Stimulated activated naive CD4-positive, alpha-beta T cell treated with Interleukin-2 at 50 U/mL for 16 hours (primary cell): ENCODE results near the gene N4BP2L1.

ENCODE experiments used
- DNase-seq: peaks from one replicate; lab custom pipeline; 2025; lab: John Stamatoyannopoulos, UW

N4BP2L1 gene

GRCh38 chr13:32427852-32428580 lies at the start of gene N4BP2L1:
Gene N4BP2L1, minus strand, starts transcription at chr13:32428130. Its CDS starts 48 bp downstream, at chr13:32428082.
- DNase-seq, result peak; percentile 85

- DNase-seq, result no peak
These were observed 49.0 kb upstream of the N4BP2L1 start for GRCh38 chr13:32476892-32477291.

- no peak for DNase-seq
These were observed 48.2 kb upstream of the N4BP2L1 start for GRCh38 chr13:32476021-32476731.

- DNase-seq, result no peak
These were observed 47.3 kb upstream of the N4BP2L1 start for GRCh38 chr13:32474999-32475792.

GRCh38 chr13:32473650-32474049 lies 45.7 kb upstream of the N4BP2L1 start:
- DNase-seq, result no peak

- DNase-seq, result no peak
These were observed 44.3 kb upstream of the N4BP2L1 start for GRCh38 chr13:32472194-32472621.

GRCh38 chr13:32471187-32471922 lies 43.4 kb upstream of the N4BP2L1 start:
- DNase-seq, result no peak

GRCh38 chr13:32468502-32469142 lies 40.7 kb upstream of the N4BP2L1 start:
- no peak for DNase-seq

- no peak for DNase-seq
These were observed 28.7 kb upstream of the N4BP2L1 start for GRCh38 chr13:32456591-32456990.

GRCh38 chr13:32455594-32455903 lies 27.6 kb upstream of the N4BP2L1 start:
- DNase-seq, result no peak

GRCh38 chr13:32454886-32455593 lies 27.1 kb upstream of the N4BP2L1 start:
- no peak for DNase-seq

- DNase-seq, result no peak
These were observed 26.1 kb upstream of the N4BP2L1 start for GRCh38 chr13:32453981-32454380.

GRCh38 chr13:32448972-32449371 lies 21.0 kb upstream of the N4BP2L1 start:
- DNase-seq, result no peak

GRCh38 chr13:32447894-32448623 lies 20.1 kb upstream of the N4BP2L1 start:
- no peak for DNase-seq

- DNase-seq, result no peak
These were observed 19.0 kb upstream of the N4BP2L1 start for GRCh38 chr13:32446773-32447465.

- no peak for DNase-seq
These were observed 18.3 kb upstream of the N4BP2L1 start for GRCh38 chr13:32446220-32446619.

- DNase-seq, result no peak
These were observed 17.5 kb upstream of the N4BP2L1 start for GRCh38 chr13:32445461-32445860.

- peak; percentile 2 for DNase-seq
These were observed 15.2 kb upstream of the N4BP2L1 start for GRCh38 chr13:32443111-32443510.

GRCh38 chr13:32438871-32439270 lies 10.9 kb upstream of the N4BP2L1 start:
- DNase-seq, result no peak

GRCh38 chr13:32432856-32433255 lies 4.9 kb upstream of the N4BP2L1 start:
- no peak for DNase-seq
